Upper lobe of left lung (tissue), 4 donors: ENCODE measurements around the gene PRLH.

Experiments
- CTCF ChIP-seq, 6 experiments: fragments of 450-650 bp in 4 of 6; fragments of 200-600 bp in 2 of 6; sonication (generic) in 2 of 6; IDR thresholded peaks; one replicate each; pipeline ENCODE4 v1.5.1; 2016 to 2019; ENCODE audit warnings: antibody characterized with exemption in 6 of 6
- POLR2AphosphoS5 ChIP-seq, 2 donors: sonication (generic); formaldehyde crosslinking; IDR thresholded peaks; one replicate each; pipeline ENCODE4 v1.5.1; 2017; ENCODE audit warnings: antibody characterized with exemption in 2 of 2

GRCh38 chr2:237534380-237534779 lies 32.0 kb upstream of the PRLH start:
- TF ChIP-seq CTCF (IDR thresholded peaks at IDR 0.05) (no peak), POLR2AphosphoS5 (IDR thresholded peaks at IDR 0.05) (no peak)
